KMS-11 (cell line): ENCODE data around the gene LZTS2.

Source experiments
- H2AFZ ChIP-seq: fragments of 200-600 bp; sonication (generic); 2 replicates; pipeline ENCODE4 v1.6.1; 2016; ENCODE audit warnings: antibody characterized with exemption, mixed run types, low read depth
- H3K27ac ChIP-seq: fragments of 200-600 bp; sonication (generic); 2 replicates; pipeline ENCODE4 v1.6.1; 2016; ENCODE audit warnings: mild to moderate bottlenecking, mixed run types
- H3K27me3 ChIP-seq: fragments of 200-600 bp; sonication (generic); 2 replicates; pipeline ENCODE4 v1.6.1; 2017; ENCODE audit warnings: mild to moderate bottlenecking, low read depth, mixed run types, moderate library complexity; ENCODE audit not compliant: insufficient read depth
- H3K36me3 ChIP-seq: fragments of 200-600 bp; sonication (generic); 2 replicates; pipeline ENCODE4 v1.6.1; 2017; ENCODE audit warnings: mild to moderate bottlenecking, mixed run types; ENCODE audit not compliant: insufficient read depth
- H3K4me1 ChIP-seq: fragments of 200-600 bp; sonication (generic); 2 replicates; pipeline ENCODE4 v1.6.1; 2016; ENCODE audit warnings: mild to moderate bottlenecking, low read depth, mixed run types; ENCODE audit not compliant: poor library complexity, severe bottlenecking
- H3K4me2 ChIP-seq: fragments of 200-600 bp; sonication (generic); 2 replicates; pipeline ENCODE4 v1.7.0; 2016; ENCODE audit warnings: mild to moderate bottlenecking, mixed run types
- H3K4me3 ChIP-seq: fragments of 200-600 bp; sonication (generic); IDR thresholded peaks from 2 replicates; pipeline ENCODE4 v1.6.1; 2017; ENCODE audit warnings: low read depth, low read length, mixed read lengths; ENCODE audit not compliant: insufficient read depth
- H3K79me2 ChIP-seq: fragments of 200-600 bp; sonication (generic); 2 replicates; pipeline ENCODE4 v1.6.1; 2016; ENCODE audit warnings: low read depth, mixed run types; ENCODE audit not compliant: insufficient read depth
- H3K9ac ChIP-seq: fragments of 200-600 bp; sonication (generic); 2 replicates; pipeline ENCODE4 v1.6.1; 2016; ENCODE audit warnings: mild to moderate bottlenecking, mixed run types
- H4K20me1 ChIP-seq: fragments of 200-600 bp; sonication (generic); 2 replicates; pipeline ENCODE4 v1.6.1; 2016; ENCODE audit warnings: mild to moderate bottlenecking, mixed run types; ENCODE audit not compliant: insufficient read depth
- TF ChIP-seq, protein P1 (sequence below): fragments of 200-600 bp; sonication (generic); conservative IDR thresholded peaks from 2 replicates; pipeline ENCODE4 v1.6.1; 2017; ENCODE audit warnings: low read depth, mild to moderate bottlenecking, antibody characterized with exemption, low read length, moderate library complexity, mixed read lengths

LZTS2 gene

GRCh38 chr10:101006593-101007098, 7.0 kb downstream of the LZTS2 start:
- Histone ChIP-seq H3K4me2 (no peak overlapping the region), H3K36me3 (no peaks in the 10 kb centered on the region), H3K27ac (no peak overlapping the region), H2AFZ (no peak overlapping the region), H3K4me3 (no peak overlapping the region), H4K20me1 (no peaks in the 10 kb centered on the region), H3K79me2 (no peaks in the 10 kb centered on the region), H3K27me3 (no peaks in the 10 kb centered on the region), H3K9ac (no peak overlapping the region), H3K4me1 (peaks cover 6% of the 10 kb centered on the region)
- TF ChIP-seq, protein P1, sequence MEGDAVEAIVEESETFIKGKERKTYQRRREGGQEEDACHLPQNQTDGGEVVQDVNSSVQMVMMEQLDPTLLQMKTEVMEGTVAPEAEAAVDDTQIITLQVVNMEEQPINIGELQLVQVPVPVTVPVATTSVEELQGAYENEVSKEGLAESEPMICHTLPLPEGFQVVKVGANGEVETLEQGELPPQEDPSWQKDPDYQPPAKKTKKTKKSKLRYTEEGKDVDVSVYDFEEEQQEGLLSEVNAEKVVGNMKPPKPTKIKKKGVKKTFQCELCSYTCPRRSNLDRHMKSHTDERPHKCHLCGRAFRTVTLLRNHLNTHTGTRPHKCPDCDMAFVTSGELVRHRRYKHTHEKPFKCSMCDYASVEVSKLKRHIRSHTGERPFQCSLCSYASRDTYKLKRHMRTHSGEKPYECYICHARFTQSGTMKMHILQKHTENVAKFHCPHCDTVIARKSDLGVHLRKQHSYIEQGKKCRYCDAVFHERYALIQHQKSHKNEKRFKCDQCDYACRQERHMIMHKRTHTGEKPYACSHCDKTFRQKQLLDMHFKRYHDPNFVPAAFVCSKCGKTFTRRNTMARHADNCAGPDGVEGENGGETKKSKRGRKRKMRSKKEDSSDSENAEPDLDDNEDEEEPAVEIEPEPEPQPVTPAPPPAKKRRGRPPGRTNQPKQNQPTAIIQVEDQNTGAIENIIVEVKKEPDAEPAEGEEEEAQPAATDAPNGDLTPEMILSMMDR: no peak

GRCh38 chr10:101007099-101007711, 7.6 kb downstream of the LZTS2 start:
- Histone ChIP-seq H3K27ac (no peak overlapping the region), H4K20me1 (no peaks in the 10 kb centered on the region), H3K4me2 (no peak overlapping the region), H3K4me1 (peaks cover under 1% of the 10 kb centered on the region), H3K27me3 (no peaks in the 10 kb centered on the region), H2AFZ (no peak overlapping the region), H3K9ac (no peak overlapping the region), H3K4me3 (no peak overlapping the region), H3K36me3 (no peaks in the 10 kb centered on the region), H3K79me2 (no peaks in the 10 kb centered on the region)
- TF ChIP-seq, protein P1: no peak

GRCh38 chr10:101007915-101008822, 8.6 kb downstream of the LZTS2 start:
- H3K36me3 ChIP-seq: no peaks in the 10 kb centered on the region
- H4K20me1 ChIP-seq: no peaks in the 10 kb centered on the region
- H3K4me1 ChIP-seq: peaks cover 3% of the 10 kb centered on the region
- no peak overlapping the region for H3K27ac ChIP-seq
- no peak overlapping the region for H3K9ac ChIP-seq
- no peaks in the 10 kb centered on the region for H3K27me3 ChIP-seq
- no peak overlapping the region for H3K4me2 ChIP-seq
- no peak overlapping the region for H3K4me3 ChIP-seq
- no peak overlapping the region for H2AFZ ChIP-seq
- no peaks in the 10 kb centered on the region for H3K79me2 ChIP-seq
- TF ChIP-seq, protein P1: no peak

GRCh38 chr10:101008823-101009423, 9.3 kb downstream of the LZTS2 start:
- H3K9ac ChIP-seq: no peak overlapping the region
- TF ChIP-seq, protein P1: no peak
- no peak overlapping the region for H2AFZ ChIP-seq
- no peaks in the 10 kb centered on the region for H3K27me3 ChIP-seq
- H3K4me3 ChIP-seq: no peak overlapping the region
- no peaks in the 10 kb centered on the region for H4K20me1 ChIP-seq
- no peaks in the 10 kb centered on the region for H3K79me2 ChIP-seq
- H3K36me3 ChIP-seq: no peaks in the 10 kb centered on the region
- peaks cover 8% of the 10 kb centered on the region for H3K4me1 ChIP-seq
- H3K27ac ChIP-seq: no peak overlapping the region
- H3K4me2 ChIP-seq: no peak overlapping the region
